ENCODE measurements around the gene ROBO3. TPM values are rescaled to one million over a fixed set of nuclear protein-coding genes. Genes with fewer than 3 reads are reported as not detected.
A peak's percentile ranks its signal among the peaks of the same experiment; 100 is the strongest.

The ROBO3 gene
- total RNA-seq, 1 donor from 2014 or later: 10.9 TPM

- DNase-seq (ENCODE audit: low spot score): no peak
- H3K27me3 Mint-ChIP-seq (ENCODE audit: low read depth): peaks cover 16% of the 10 kb centered on the region
- H3K27ac Mint-ChIP-seq (ENCODE audit: unreplicated experiment): peak overlapping the region; percentile 96
- H3K9me3 Mint-ChIP-seq (ENCODE audit: low read depth): no peaks in the 10 kb centered on the region
- TF ChIP-seq, protein P1, sequence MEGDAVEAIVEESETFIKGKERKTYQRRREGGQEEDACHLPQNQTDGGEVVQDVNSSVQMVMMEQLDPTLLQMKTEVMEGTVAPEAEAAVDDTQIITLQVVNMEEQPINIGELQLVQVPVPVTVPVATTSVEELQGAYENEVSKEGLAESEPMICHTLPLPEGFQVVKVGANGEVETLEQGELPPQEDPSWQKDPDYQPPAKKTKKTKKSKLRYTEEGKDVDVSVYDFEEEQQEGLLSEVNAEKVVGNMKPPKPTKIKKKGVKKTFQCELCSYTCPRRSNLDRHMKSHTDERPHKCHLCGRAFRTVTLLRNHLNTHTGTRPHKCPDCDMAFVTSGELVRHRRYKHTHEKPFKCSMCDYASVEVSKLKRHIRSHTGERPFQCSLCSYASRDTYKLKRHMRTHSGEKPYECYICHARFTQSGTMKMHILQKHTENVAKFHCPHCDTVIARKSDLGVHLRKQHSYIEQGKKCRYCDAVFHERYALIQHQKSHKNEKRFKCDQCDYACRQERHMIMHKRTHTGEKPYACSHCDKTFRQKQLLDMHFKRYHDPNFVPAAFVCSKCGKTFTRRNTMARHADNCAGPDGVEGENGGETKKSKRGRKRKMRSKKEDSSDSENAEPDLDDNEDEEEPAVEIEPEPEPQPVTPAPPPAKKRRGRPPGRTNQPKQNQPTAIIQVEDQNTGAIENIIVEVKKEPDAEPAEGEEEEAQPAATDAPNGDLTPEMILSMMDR (IDR thresholded peaks at IDR 0.05): no peak
- H3K4me1 Mint-ChIP-seq (ENCODE audit: low read depth): peaks cover 22% of the 10 kb centered on the region
- H3K36me3 Mint-ChIP-seq (ENCODE audit: low read depth): no peaks in the 10 kb centered on the region
- peak overlapping the region; percentile 84 for H3K4me3 Mint-ChIP-seq (ENCODE audit: unreplicated experiment)
Observed at GRCh38 chr11:124876818-124877630, 11.8 kb downstream of the ROBO3 start.

DNA sequence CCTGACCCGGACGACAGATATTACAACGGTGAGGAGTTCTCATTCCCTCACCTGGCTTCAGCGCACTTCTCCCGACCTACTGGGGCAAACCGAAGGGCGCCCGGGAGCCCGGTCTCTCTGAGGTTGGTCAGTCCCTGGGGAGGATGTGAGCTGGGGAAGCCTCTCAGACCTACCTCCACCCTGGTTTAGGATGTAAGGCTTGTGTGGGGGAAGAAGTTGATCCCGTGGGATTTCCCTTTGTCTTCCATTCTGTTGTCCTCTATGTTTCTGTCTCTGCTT lies 12.3 kb downstream of the ROBO3 start:
- no peak for DNase-seq (ENCODE audit: low spot score)
- peaks cover 11% of the 10 kb centered on the region for H3K27me3 Mint-ChIP-seq (ENCODE audit: low read depth)
- no peaks in the 10 kb centered on the region for H3K9me3 Mint-ChIP-seq (ENCODE audit: low read depth)
- no peaks in the 10 kb centered on the region for H3K36me3 Mint-ChIP-seq (ENCODE audit: low read depth)
- no peak overlapping the region for H3K27ac Mint-ChIP-seq (ENCODE audit: unreplicated experiment)
- peak overlapping the region; percentile 84 for H3K4me3 Mint-ChIP-seq (ENCODE audit: unreplicated experiment)
- TF ChIP-seq, protein P1 (IDR thresholded peaks at IDR 0.05): no peak
- peaks cover 27% of the 10 kb centered on the region for H3K4me1 Mint-ChIP-seq (ENCODE audit: low read depth)

DNA sequence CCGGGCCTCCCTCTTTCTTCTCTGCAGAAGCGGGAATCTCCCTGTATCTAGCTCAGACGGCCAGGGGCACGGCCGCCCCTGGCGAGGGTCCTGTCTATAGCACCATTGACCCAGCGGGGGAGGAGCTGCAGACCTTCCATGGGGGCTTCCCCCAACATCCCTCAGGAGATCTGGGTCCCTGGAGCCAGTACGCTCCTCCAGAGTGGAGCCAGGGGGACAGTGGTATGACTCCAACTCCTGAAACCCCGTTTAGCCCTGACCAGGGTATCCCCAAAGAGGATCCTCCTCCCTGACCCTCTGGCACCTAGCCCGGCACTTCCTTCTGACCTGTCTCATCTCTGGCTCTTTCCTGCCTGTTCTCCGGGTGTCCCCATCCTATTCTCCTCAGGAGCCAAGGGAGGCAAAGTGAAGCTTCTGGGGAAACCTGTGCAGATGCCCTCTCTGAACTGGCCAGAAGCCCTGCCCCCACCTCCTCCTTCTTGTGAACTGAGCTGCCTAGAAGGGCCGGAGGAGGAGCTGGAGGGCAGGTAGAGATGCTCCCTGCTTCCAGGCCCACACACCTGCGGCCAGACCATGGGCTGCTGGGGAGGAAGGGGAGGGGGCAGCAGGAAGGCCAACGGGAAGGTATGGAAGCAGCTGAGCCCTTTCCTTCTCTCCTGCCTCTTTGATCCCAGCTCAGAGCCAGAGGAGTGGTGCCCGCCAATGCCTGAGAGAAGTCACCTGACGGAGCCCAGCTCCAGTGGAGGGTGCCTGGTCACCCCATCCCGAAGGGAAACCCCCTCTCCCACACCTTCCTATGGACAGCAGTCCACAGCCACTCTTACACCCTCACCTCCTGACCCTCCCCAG lies 12.9 kb downstream of the ROBO3 start:
- peaks cover 6% of the 10 kb centered on the region for H3K27me3 Mint-ChIP-seq (ENCODE audit: low read depth)
- peak overlapping the region; percentile 22 for H3K4me3 Mint-ChIP-seq (ENCODE audit: unreplicated experiment)
- TF ChIP-seq, protein P1 (IDR thresholded peaks at IDR 0.05): no peak
- no peak overlapping the region for H3K27ac Mint-ChIP-seq (ENCODE audit: unreplicated experiment)
- H3K36me3 Mint-ChIP-seq (ENCODE audit: low read depth): no peaks in the 10 kb centered on the region
- H3K4me1 Mint-ChIP-seq (ENCODE audit: low read depth): peaks cover 32% of the 10 kb centered on the region
- DNase-seq (ENCODE audit: low spot score): no peak
- no peaks in the 10 kb centered on the region for H3K9me3 Mint-ChIP-seq (ENCODE audit: low read depth)

DNA sequence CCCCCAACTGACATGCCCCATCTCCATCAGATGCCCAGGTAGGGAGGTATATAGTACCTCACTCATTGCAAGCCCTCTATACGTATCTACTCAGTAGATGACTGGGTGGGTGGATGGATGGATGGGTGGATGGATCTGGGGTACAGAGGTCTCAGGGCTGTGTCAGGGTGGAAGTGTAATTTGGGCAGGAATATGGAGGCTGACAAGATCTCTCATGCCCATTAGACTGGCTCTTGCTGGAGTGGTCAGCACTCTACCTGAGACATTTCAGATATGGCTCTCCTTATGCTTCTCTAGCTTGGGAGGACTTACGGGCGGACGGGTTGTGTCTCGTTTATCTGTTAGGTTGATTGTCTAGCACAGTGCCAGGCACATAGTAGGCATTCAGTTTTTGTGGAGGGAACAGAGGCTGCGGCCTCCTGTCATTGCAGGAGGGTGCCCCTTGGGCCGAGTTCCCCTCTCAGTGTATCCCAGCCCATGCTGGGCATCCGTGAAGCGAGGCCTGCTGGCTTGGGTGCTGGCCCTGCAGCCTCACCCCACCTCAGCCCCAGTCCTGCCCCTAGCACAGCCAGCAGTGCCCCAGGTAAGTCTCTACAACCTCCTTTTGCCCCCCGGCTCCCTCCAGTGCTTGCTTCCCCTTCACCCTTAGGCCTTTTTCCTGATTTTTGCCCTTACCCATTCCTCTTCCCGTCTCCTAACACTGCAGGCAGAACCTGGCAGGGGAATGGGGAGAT lies 13.7 kb downstream of the ROBO3 start:
- Mint-ChIP-seq H3K4me1 (ENCODE audit: low read depth) (peaks cover 32% of the 10 kb centered on the region), H3K4me3 (ENCODE audit: unreplicated experiment) (no peak overlapping the region)
- no peak for DNase-seq (ENCODE audit: low spot score)

More for the DNA sequence above, 13.7 kb downstream of the ROBO3 start:
- TF ChIP-seq, protein P1 (IDR thresholded peaks at IDR 0.05): no peak
- H3K27me3 Mint-ChIP-seq (ENCODE audit: low read depth): no peaks in the 10 kb centered on the region
- H3K27ac Mint-ChIP-seq (ENCODE audit: unreplicated experiment): no peak overlapping the region
- no peaks in the 10 kb centered on the region for H3K9me3 Mint-ChIP-seq (ENCODE audit: low read depth)
- H3K36me3 Mint-ChIP-seq (ENCODE audit: low read depth): no peaks in the 10 kb centered on the region
